Hematopoietic multipotent progenitor cell treated with erythropoietin and hydrocortisone succinate and interleukin-3 and kit ligand, for 4 days (in vitro differentiated cells): Measurements from ENCODE around the gene RIN3.

Experiments
- DNase-seq: peaks from one replicate; pipeline ENCODE4 v3.0.0-alpha.2; 2015

RIN3 gene

GRCh38 chr14:92558319-92558718 lies 44.7 kb downstream of the RIN3 start:
- no peak for DNase-seq

- no peak for DNase-seq
Observed at GRCh38 chr14:92559486-92559885, 45.9 kb downstream of the RIN3 start.

- no peak for DNase-seq
Observed at GRCh38 chr14:92560106-92560865, 46.7 kb downstream of the RIN3 start.

- no peak for DNase-seq
Observed at GRCh38 chr14:92561906-92562479, 48.4 kb downstream of the RIN3 start.

GRCh38 chr14:92563359-92563758 lies 49.8 kb downstream of the RIN3 start:
- peak; percentile 70 for DNase-seq

GRCh38 chr14:92563765-92564285 lies 50.2 kb downstream of the RIN3 start:
- DNase-seq, result no peak

GRCh38 chr14:92564344-92565039 lies 50.9 kb downstream of the RIN3 start:
- DNase-seq, result peak; percentile 62

GRCh38 chr14:92565040-92565717 lies 51.6 kb downstream of the RIN3 start:
- no peak for DNase-seq

GRCh38 chr14:92565718-92566115 lies 52.1 kb downstream of the RIN3 start:
- no peak for DNase-seq

- DNase-seq, result no peak
Observed at GRCh38 chr14:92567173-92567725, 53.7 kb downstream of the RIN3 start.

GRCh38 chr14:92568621-92569479 lies 55.3 kb downstream of the RIN3 start:
- peak; percentile 90 for DNase-seq

- no peak for DNase-seq
Observed at GRCh38 chr14:92570674-92571262, 57.2 kb downstream of the RIN3 start.

- DNase-seq, result no peak
Observed at GRCh38 chr14:92572050-92572449, 58.5 kb downstream of the RIN3 start.

- DNase-seq, result no peak
Observed at GRCh38 chr14:92573761-92574498, 60.3 kb downstream of the RIN3 start.

- DNase-seq, result peak; percentile 56
Observed at GRCh38 chr14:92575061-92575747, 61.6 kb downstream of the RIN3 start.

- no peak for DNase-seq
Observed at GRCh38 chr14:92575748-92576303, 62.2 kb downstream of the RIN3 start.

GRCh38 chr14:92577321-92577742 lies 63.8 kb downstream of the RIN3 start:
- DNase-seq, result no peak

- DNase-seq, result no peak
Observed at GRCh38 chr14:92578511-92578910, 64.9 kb downstream of the RIN3 start.

GRCh38 chr14:92579244-92579936 lies 65.8 kb downstream of the RIN3 start:
- DNase-seq, result no peak
